Left hindlimb (tissue), 1 donor: ENCODE results near the gene PPP1R16B.
"Not testable (repeated sequence)": the region's sequence is repeated elsewhere in the genome, so short reads cannot be mapped to it uniquely, and the experiment has no call there.

Experiments
- DNase-seq: peaks from one replicate; pipeline ENCODE4 v3.0.0-alpha.2; 2018

The PPP1R16B gene

GRCh38 chr20:38939686-38940085, 134.2 kb downstream of the PPP1R16B start:
- DNase-seq, result no peak

- no peak for DNase-seq
These were observed 135.1 kb downstream of the PPP1R16B start for GRCh38 chr20:38940644-38941043.

DNA sequence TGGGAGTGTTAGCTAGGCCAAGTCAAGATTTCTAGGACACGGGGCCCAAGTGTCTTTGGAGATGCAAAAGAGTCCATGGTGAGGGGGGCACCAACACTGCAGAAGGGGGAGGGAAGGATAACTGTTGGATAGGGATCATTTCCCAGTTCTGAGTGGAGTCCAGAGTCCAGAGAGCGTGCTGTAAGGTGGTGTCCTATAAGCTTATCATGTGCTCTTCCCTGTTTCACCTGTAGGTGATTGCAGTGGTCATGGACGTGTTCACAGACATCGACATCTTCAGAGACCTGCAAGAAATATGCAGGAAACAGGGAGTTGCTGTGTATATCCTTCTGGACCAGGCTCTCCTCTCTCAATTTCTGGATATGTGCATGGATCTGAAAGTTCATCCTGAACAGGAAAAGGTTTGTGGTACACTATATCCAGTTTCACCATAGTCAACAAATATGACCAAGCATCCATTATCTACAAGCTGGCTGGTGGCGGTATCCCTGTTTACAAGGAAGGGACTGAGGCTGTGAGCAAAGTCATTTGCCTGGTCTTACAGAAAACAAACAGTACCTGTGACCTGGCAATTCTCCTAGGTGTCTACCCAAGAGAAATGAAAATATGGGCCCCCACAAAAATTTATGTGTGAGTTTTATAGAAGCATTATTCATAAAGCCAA, 136.4 kb downstream of the PPP1R16B start:
- no peak for DNase-seq

GRCh38 chr20:38945012-38945411, 139.5 kb downstream of the PPP1R16B start:
- DNase-seq, result no peak

GRCh38 chr20:38946836-38947235, 141.3 kb downstream of the PPP1R16B start:
- DNase-seq, result no peak

DNA sequence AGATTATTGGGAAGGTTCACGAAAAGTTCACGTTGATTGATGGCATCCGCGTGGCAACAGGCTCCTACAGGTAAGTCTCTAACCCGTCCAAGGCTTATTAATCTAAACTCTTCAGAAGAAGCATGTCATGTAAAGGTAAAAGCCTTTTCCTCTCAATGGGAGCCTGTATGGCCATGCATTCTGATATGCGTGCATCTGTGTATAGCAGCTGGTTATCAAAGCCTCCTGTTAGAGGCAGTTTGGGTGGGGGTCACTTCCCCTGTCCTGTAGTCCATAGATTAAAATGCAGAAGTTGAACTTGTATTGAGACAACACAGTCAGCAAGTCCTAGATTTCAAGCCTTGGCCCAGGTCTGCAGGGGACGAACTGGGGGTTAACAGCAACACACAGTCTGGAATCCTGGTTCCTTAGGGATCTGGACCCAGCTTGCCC, 142.4 kb downstream of the PPP1R16B start:
- DNase-seq, result no peak

- no peak for DNase-seq
These were observed 144.8 kb downstream of the PPP1R16B start for GRCh38 chr20:38950254-38950653.

GRCh38 chr20:38951611-38952010, 146.1 kb downstream of the PPP1R16B start:
- DNase-seq, result no peak

DNA sequence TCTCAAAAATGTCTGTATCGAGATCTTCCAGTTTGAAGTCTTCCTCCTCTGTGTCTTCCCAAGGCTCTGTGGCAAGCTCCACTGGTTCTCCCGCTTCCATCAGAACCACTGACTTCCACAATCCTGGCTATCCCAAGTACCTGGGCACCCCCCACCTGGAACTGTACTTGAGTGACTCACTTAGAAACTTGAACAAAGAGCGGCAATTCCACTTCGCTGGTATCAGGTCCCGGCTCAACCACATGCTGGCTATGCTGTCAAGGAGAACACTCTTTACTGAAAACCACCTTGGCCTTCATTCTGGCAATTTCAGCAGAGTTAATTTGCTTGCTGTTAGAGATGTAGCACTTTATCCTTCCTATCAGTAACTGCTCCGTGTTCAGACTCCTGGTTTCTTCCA, 146.7 kb downstream of the PPP1R16B start:
- no peak for DNase-seq

DNA sequence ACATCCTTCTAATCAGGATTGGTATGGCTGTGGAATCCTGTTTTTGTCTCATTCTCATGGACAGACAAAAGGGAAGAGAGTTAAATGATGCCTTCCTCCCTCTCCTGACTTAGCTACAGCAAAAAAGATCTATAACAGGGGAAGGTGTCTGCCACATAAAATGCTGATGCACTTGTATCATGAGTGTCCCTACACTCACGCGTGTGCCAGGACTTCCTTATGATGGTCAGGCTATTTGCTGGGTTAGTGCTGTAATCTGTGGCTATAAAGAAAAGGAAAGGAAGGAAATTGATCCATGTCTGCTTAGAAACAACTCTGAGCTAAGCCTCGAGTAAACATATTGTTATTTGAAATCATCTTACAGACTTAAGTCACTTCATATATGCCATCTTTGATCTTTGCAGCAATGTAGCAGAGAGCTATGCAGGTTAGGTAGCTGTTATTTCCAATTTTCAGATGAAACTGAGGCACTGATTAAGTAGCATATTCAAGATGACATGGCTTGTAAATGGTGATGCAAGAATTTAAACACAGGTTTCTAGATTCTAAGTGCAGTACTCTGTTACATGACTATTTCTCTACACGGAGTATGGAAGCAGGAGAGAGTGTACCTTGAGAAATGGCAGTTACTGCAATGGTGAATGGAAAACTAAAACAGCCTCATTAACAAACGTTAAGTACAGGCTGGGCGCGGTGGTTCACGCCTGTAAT, 148.3 kb downstream of the PPP1R16B start:
- DNase-seq, result no peak

DNA sequence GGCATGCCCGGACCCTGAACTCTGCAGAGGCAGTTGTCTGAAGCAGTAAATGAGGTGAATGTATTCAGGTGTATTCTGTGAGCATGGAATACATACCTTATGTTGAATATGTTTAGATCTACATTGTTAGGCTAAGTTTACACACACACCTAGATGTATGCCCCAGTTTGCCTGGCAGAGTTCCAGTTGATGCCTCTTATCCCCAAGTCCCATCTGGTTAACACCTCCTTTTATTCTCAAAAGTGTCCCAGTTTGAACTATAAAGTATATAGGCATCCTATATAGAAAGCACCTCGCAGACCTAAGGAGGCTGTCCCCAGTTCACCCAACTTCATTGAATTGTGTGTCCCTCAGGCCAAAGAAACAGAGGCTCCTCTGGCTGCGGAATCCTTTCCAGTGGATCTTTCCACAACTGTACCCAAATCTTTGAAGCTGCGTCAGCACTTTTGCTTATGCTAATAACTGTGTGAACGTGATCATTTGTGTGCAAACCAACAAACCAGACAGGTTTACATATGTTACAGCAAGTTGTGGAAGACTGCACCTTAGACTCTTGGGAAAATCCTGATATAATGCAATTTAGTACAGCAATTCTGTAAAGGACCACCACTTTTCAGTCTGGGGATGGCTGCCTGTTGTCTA, 151.9 kb downstream of the PPP1R16B start:
- DNase-seq, result no peak

GRCh38 chr20:38957915-38958485, 152.5 kb downstream of the PPP1R16B start:
- DNase-seq, result no peak

DNA sequence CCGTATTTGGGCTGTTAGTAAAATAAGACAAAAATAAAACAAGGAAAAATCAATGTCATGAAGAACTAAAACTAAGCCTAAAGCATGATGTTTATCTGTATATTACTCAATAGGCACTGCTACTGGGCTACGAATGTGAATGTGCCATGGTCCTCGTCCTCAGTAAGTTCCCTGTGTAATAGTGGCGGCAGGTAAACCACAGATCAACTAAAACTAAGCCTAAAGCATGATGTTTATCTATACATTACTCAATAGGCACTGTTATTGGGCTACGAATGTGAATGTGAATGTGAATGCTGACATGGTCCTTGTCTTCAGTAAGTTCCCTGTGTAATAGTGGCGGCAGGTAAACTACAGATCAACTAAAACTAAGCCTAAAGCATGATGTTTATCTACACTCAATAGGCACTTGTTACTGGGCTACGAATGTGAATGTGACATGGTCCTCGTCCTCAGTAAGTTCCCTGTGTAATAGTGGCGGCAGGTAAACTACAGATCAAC, 154.7 kb downstream of the PPP1R16B start:
- not testable (repeated sequence) for DNase-seq

- DNase-seq, result no peak
These were observed 156.1 kb downstream of the PPP1R16B start for GRCh38 chr20:38961530-38962043.

- peak; percentile 98 for DNase-seq
These were observed 156.8 kb downstream of the PPP1R16B start, which contains the start of gene DHX35 for GRCh38 chr20:38962044-38962927. Gene DHX35, plus strand, starts transcription at chr20:38962344. Its CDS starts 24 bp downstream, at chr20:38962368.

DNA sequence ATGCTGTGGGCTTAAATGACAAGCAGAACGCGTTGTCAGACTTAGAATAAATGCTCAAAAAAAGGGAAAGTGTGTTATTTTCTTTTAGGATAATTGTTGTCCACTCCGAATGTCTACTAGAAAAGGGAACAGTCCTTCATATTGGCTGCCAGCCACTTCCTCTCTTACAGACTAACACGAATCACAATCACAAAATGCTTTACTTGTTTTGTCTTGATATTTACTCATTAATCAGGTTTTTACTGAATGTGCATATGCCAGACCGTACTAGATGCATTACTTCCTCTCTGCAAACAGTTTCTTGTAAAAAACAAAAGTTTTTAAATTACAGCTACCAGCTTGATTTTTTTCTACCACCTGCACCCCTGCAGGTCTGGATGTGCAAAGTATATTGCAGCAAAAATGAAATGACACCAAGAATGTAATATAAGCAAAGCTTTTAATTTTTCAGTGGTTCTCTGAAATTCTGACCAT, 157.5 kb downstream of the PPP1R16B start:
- no peak for DNase-seq

- DNase-seq, result no peak
These were observed 158.2 kb downstream of the PPP1R16B start for GRCh38 chr20:38963745-38964144.

DNA sequence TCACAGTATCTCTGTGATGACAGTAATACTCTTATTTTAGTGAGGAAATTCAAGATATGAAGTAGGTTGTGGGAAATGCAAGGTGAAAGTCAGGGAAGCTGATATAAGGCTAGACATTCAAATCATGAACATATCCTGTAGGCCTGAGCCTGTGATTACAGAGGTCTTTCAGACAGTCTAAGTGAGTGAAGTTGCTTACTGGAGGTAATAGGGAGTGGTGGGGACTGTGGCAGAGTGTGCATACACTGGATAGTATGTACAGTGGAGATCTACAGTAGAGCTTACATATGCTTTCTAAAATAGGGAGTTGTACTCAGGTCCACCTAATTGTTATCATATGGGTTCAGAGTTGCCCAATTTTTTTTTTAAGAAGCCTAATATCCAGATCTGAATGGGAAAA, 159.8 kb downstream of the PPP1R16B start:
- DNase-seq, result no peak

GRCh38 chr20:38968090-38968489, 162.6 kb downstream of the PPP1R16B start:
- no peak for DNase-seq

DNA sequence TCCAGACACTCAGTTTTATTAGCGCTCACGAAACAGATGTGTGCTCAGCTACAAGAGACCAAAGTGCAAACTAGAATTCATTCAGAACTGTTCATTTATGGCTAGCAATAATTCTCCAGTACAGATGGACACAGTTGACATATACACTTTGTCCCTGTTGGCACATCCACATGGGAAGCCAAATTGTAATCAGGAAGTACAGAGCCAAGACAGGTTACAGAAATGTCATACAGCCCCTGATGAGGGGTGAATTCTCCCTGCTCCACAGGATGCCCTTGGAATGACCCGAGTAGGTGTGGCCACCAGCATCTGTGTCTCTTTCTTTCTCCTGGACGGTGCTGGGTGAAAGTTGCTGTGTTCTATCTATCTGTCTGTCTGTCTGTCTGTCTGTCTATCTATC, 164.2 kb downstream of the PPP1R16B start:
- no peak for DNase-seq

DNA sequence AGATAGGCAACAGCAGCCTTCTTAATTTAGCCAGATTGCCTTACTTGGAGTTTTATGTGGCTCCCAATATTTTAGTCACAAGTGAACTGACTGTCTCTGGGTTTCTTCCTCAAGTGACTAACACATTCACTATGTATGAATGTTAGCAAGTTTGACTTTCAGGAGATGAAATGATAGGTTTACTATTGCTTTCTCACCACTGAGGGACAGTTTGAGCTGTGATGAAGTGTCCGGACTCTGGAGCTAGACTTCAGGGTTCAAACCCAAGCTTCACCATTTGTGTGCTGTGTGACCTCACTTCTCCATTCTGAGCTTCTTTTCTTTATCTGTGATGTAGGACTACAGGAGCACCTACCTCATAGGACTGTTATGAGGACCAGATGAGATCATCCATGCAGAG, 164.8 kb downstream of the PPP1R16B start:
- DNase-seq, result no peak
